Measurements from ENCODE around the gene FAM89A.

The FAM89A gene

GRCh38 chr1:231075020-231075419 is 35.0 kb upstream of the FAM89A start:
- Histone ChIP-seq H3F3A (ENCODE audit: insufficient read depth, low read length) (no peaks in the 10 kb centered on the region), H3K9me3 (replicated peaks; ENCODE audit: insufficient read depth, low read length) (no peaks in the 10 kb centered on the region), H3K4me3 (ENCODE audit: low read length) (no peak overlapping the region), H3K9me2 (replicated peaks; ENCODE audit: insufficient read depth, low read length) (no peaks in the 10 kb centered on the region), H3K27me3 (replicated peaks; ENCODE audit: insufficient read depth, low read length) (no peaks in the 10 kb centered on the region), H3K79me2 (ENCODE audit: low read length) (no peaks in the 10 kb centered on the region), H2AFZ (ENCODE audit: low read length) (no peak overlapping the region), H3K4me1 (ENCODE audit: low read length) (no peaks in the 10 kb centered on the region), H4K20me1 (ENCODE audit: insufficient read depth, low read length) (no peaks in the 10 kb centered on the region), H3K27ac (ENCODE audit: low read length) (no peak overlapping the region), H3K9ac (ENCODE audit: low read length) (no peak overlapping the region), H3K4me2 (ENCODE audit: low read depth, low read length) (no peak overlapping the region), H3K36me3 (replicated peaks; ENCODE audit: insufficient read depth, low read length) (no peaks in the 10 kb centered on the region)
- TF ChIP-seq EZH2 (optimal IDR thresholded peaks at IDR 0.05; ENCODE audit: low read depth, low read length), result no peak
- no peak for TF ChIP-seq CTCF (IDR thresholded peaks at IDR 0.05; ENCODE audit: low read length)
- no peak for TF ChIP-seq EZH2phosphoT487 (IDR thresholded peaks at IDR 0.05; ENCODE audit: low read length)
- no peak for DNase-seq

- H3K27ac ChIP-seq (ENCODE audit: low read length), result no peak overlapping the region
- no peaks in the 10 kb centered on the region for H3K4me1 ChIP-seq (ENCODE audit: low read length)
- H3K4me2 ChIP-seq (ENCODE audit: low read depth, low read length), result no peak overlapping the region
- H3K9me2 ChIP-seq (replicated peaks; ENCODE audit: insufficient read depth, low read length), result no peaks in the 10 kb centered on the region
- H3K9ac ChIP-seq (ENCODE audit: low read length), result no peak overlapping the region
- H3K79me2 ChIP-seq (ENCODE audit: low read length), result no peaks in the 10 kb centered on the region
- no peak overlapping the region for H3K4me3 ChIP-seq (ENCODE audit: low read length)
- TF ChIP-seq EZH2phosphoT487 (IDR thresholded peaks at IDR 0.05; ENCODE audit: low read length) (no peak), CTCF (IDR thresholded peaks at IDR 0.05; ENCODE audit: low read length) (no peak), EZH2 (optimal IDR thresholded peaks at IDR 0.05; ENCODE audit: low read depth, low read length) (no peak)
- no peaks in the 10 kb centered on the region for H3K9me3 ChIP-seq (replicated peaks; ENCODE audit: insufficient read depth, low read length)
- DNase-seq, result no peak
- no peaks in the 10 kb centered on the region for H3F3A ChIP-seq (ENCODE audit: insufficient read depth, low read length)
- no peaks in the 10 kb centered on the region for H3K36me3 ChIP-seq (replicated peaks; ENCODE audit: insufficient read depth, low read length)
- no peaks in the 10 kb centered on the region for H4K20me1 ChIP-seq (ENCODE audit: insufficient read depth, low read length)
- H3K27me3 ChIP-seq (replicated peaks; ENCODE audit: insufficient read depth, low read length), result no peaks in the 10 kb centered on the region
- no peak overlapping the region for H2AFZ ChIP-seq (ENCODE audit: low read length)
These were observed 34.0 kb upstream of the FAM89A start for GRCh38 chr1:231074046-231074445.

- no peak for DNase-seq
- Histone ChIP-seq H3K9ac (ENCODE audit: low read length) (no peak overlapping the region), H3K36me3 (replicated peaks; ENCODE audit: insufficient read depth, low read length) (no peaks in the 10 kb centered on the region), H3K9me3 (replicated peaks; ENCODE audit: insufficient read depth, low read length) (no peaks in the 10 kb centered on the region), H3K9me2 (replicated peaks; ENCODE audit: insufficient read depth, low read length) (no peaks in the 10 kb centered on the region), H3K79me2 (ENCODE audit: low read length) (no peaks in the 10 kb centered on the region), H3F3A (ENCODE audit: insufficient read depth, low read length) (no peaks in the 10 kb centered on the region), H3K4me1 (ENCODE audit: low read length) (no peaks in the 10 kb centered on the region), H3K27me3 (replicated peaks; ENCODE audit: insufficient read depth, low read length) (no peaks in the 10 kb centered on the region), H4K20me1 (ENCODE audit: insufficient read depth, low read length) (no peaks in the 10 kb centered on the region), H3K27ac (ENCODE audit: low read length) (no peak overlapping the region), H3K4me2 (ENCODE audit: low read depth, low read length) (no peak overlapping the region), H2AFZ (ENCODE audit: low read length) (no peak overlapping the region), H3K4me3 (ENCODE audit: low read length) (no peak overlapping the region)
- TF ChIP-seq EZH2phosphoT487 (IDR thresholded peaks at IDR 0.05; ENCODE audit: low read length), result no peak
- TF ChIP-seq EZH2 (optimal IDR thresholded peaks at IDR 0.05; ENCODE audit: low read depth, low read length), result no peak
- TF ChIP-seq CTCF (IDR thresholded peaks at IDR 0.05; ENCODE audit: low read length), result no peak
These were observed 33.3 kb upstream of the FAM89A start for GRCh38 chr1:231073331-231073730.

All from MM.1S (cell line).